H54 (cell line): ENCODE measurements around the gene MICAL3.

Experiments
- DNase-seq: peaks from one replicate; pipeline ENCODE4 v3.0.0; 2011; ENCODE audit warnings: low spot score, mixed read lengths; ENCODE audit not compliant: insufficient read length
- FAIRE-seq: peaks from 3 replicates; lab custom pipeline; 2011; peaks lifted over from hg19 to GRCh38; lab: Jason Lieb, UNC
- POLR2A ChIP-seq: IDR thresholded peaks from 2 replicates; pipeline ENCODE4 v1.6.1; 2011; ENCODE audit warnings: low read depth, mild to moderate bottlenecking, low read length

MICAL3 gene

GRCh38 chr22:17927062-17927461 is 97.3 kb downstream of the MICAL3 start:
- DNase-seq (no peak), FAIRE-seq (no peak)
- no peak for TF ChIP-seq POLR2A

GRCh38 chr22:17926516-17926915 is 97.8 kb downstream of the MICAL3 start:
- TF ChIP-seq POLR2A, result no peak
- DNase-seq (no peak), FAIRE-seq (no peak)

GRCh38 chr22:17925431-17925841 is 98.9 kb downstream of the MICAL3 start:
- FAIRE-seq, result no peak
- TF ChIP-seq POLR2A, result no peak

GRCh38 chr22:17924735-17925364 is 99.5 kb downstream of the MICAL3 start:
- TF ChIP-seq POLR2A, result no peak
- DNase-seq, result no peak
- FAIRE-seq, result no peak

More at GRCh38 chr22:17925431-17925841, 98.9 kb downstream of the MICAL3 start:
- no peak for DNase-seq

- no peak for FAIRE-seq
- no peak for DNase-seq
- TF ChIP-seq POLR2A, result no peak
These were observed 100.3 kb downstream of the MICAL3 start for GRCh38 chr22:17924076-17924475.

GRCh38 chr22:17922925-17923903 is 101.1 kb downstream of the MICAL3 start:
- FAIRE-seq, result no peak
- peak; percentile 39 for DNase-seq
- TF ChIP-seq POLR2A, result no peak

- no peak for TF ChIP-seq POLR2A
- no peak for DNase-seq
- FAIRE-seq, result no peak
These were observed 102.2 kb downstream of the MICAL3 start for GRCh38 chr22:17921871-17922821.

GRCh38 chr22:17920992-17921650 is 103.2 kb downstream of the MICAL3 start:
- FAIRE-seq (no peak), DNase-seq (no peak)
- no peak for TF ChIP-seq POLR2A

- DNase-seq (no peak), FAIRE-seq (no peak)
- no peak for TF ChIP-seq POLR2A
These were observed 104.2 kb downstream of the MICAL3 start for GRCh38 chr22:17920145-17920605.

GRCh38 chr22:17919276-17920144 is 104.9 kb downstream of the MICAL3 start:
- TF ChIP-seq POLR2A, result no peak
- DNase-seq (no peak), FAIRE-seq (no peak)

GRCh38 chr22:17918840-17919239 is 105.5 kb downstream of the MICAL3 start:
- FAIRE-seq (no peak), DNase-seq (no peak)
- no peak for TF ChIP-seq POLR2A

GRCh38 chr22:17917490-17917983 is 106.8 kb downstream of the MICAL3 start:
- FAIRE-seq, result no peak
- no peak for TF ChIP-seq POLR2A
- no peak for DNase-seq
